GM19351 (cell line): ENCODE results near the gene TRIM9.

Experiments
- ATAC-seq: cut with Tn5 transposase; IDR thresholded peaks from one replicate; pipeline ENCODE4 v1.9.1; 2021; ENCODE audit warnings: mild to moderate bottlenecking, moderate library complexity; ENCODE audit not compliant: unreplicated experiment

The TRIM9 gene

GRCh38 chr14:50937800-50938199, 157.1 kb downstream of the TRIM9 start:
- no peak for ATAC-seq

GRCh38 chr14:50937325-50937724, 157.6 kb downstream of the TRIM9 start:
- ATAC-seq = no peak

- peak; percentile 53 for ATAC-seq
These were observed 158.0 kb downstream of the TRIM9 start for GRCh38 chr14:50936882-50937281.

GRCh38 chr14:50936016-50936340, 158.9 kb downstream of the TRIM9 start:
- ATAC-seq = no peak

- ATAC-seq = no peak
These were observed 159.5 kb downstream of the TRIM9 start for GRCh38 chr14:50935126-50936015.

- no peak for ATAC-seq
These were observed 162.1 kb downstream of the TRIM9 start for GRCh38 chr14:50932592-50933495.

- ATAC-seq = no peak
These were observed 162.7 kb downstream of the TRIM9 start for GRCh38 chr14:50932156-50932555.

GRCh38 chr14:50931559-50931958, 163.3 kb downstream of the TRIM9 start:
- no peak for ATAC-seq

- ATAC-seq = no peak
These were observed 165.4 kb downstream of the TRIM9 start for GRCh38 chr14:50929506-50929905.

- ATAC-seq = peak; percentile 90
These were observed 166.8 kb downstream of the TRIM9 start for GRCh38 chr14:50928002-50928635.

GRCh38 chr14:50926851-50927386, 168.0 kb downstream of the TRIM9 start:
- no peak for ATAC-seq
